C1 segment of cervical spinal cord (tissue), 14 donors: ENCODE data around the gene ZFP91.
"Not testable (repeated sequence)": the region's sequence is repeated elsewhere in the genome, so short reads cannot be mapped to it uniquely, and the experiment has no call there.

Experiments used
- DNase-seq, 14 donors: peaks; one replicate each; lab custom pipeline; 2025; lab: John Stamatoyannopoulos, UW

The ZFP91 gene

GRCh38 chr11:58578635-58579191 is at the start of gene ZFP91:
Gene ZFP91, plus strand, starts transcription at chr11:58579063. Its CDS starts 219 bp downstream, at chr11:58579282.
- DNase-seq = peak; percentile 70 to 98 (median 96)

GRCh38 chr11:58530236-58530635 is 48.6 kb upstream of the ZFP91 start:
- DNase-seq = no peak

DNA sequence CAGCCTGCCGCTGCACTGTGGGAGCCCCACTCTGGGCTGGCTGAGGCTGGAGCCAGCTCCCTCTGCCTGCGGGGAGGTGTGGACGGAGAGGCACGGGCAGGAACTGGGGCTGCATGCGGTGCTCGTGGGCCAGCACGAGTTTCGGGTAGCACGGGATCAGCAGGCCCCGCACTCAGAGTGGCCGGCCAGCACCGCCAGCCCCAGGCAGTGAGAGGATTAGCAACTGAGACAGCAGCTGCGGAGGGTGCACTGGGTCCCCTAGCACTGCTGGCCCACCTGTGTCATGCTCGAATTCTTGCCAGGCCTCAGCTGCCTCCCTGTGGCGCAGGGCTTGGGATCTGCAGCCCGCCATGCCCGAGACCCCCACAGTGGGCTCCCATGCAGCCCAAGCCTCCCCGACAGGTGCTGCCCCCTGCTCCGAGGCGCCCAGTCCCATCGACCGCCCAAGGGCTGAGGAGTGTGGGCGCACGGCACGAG is 47.0 kb upstream of the ZFP91 start:
- DNase-seq = no peak

GRCh38 chr11:58546841-58547240 is 32.0 kb upstream of the ZFP91 start:
- DNase-seq = no peak

DNA sequence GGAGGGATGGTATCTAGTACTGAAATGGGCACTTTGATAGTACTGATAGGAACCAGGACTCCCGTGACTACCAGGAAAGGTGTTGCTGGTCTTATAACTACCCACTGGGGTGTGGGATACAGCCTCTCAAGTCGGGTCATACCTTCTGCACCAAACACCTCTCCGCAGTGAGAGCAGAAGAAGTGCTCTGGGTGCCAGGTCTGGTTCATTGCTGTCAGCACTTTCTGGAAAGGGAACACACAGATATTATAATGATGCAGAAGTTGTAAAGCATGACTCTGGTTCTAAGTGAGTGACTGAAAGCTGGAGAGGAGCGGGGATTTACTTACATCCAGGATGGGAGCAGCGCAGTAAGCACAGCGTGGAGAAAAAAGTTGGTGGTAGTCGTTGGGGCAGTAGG is 29.2 kb upstream of the ZFP91 start:
- no peak for DNase-seq

- no peak for DNase-seq
These were observed 18.0 kb upstream of the ZFP91 start for GRCh38 chr11:58560842-58561241.

- DNase-seq = peak in 1 of 14 donors; percentile 22
These were observed 17.3 kb upstream of the ZFP91 start for GRCh38 chr11:58561394-58562098.

GRCh38 chr11:58562375-58562800 is 16.5 kb upstream of the ZFP91 start:
- DNase-seq = no peak

GRCh38 chr11:58564231-58564630 is 14.6 kb upstream of the ZFP91 start:
- no peak for DNase-seq

GRCh38 chr11:58567889-58568512 is 10.9 kb upstream of the ZFP91 start:
- DNase-seq = peak in 3 of 14 donors; percentile 15 to 32 (median 15)

- DNase-seq = not testable (repeated sequence)
These were observed 6.0 kb upstream of the ZFP91 start for GRCh38 chr11:58572906-58573305.

- DNase-seq = peak in 1 of 14 donors; percentile 1
These were observed 5.3 kb upstream of the ZFP91 start for GRCh38 chr11:58573451-58574104.

- no peak for DNase-seq
These were observed 4.0 kb upstream of the ZFP91 start for GRCh38 chr11:58574881-58575280.

DNA sequence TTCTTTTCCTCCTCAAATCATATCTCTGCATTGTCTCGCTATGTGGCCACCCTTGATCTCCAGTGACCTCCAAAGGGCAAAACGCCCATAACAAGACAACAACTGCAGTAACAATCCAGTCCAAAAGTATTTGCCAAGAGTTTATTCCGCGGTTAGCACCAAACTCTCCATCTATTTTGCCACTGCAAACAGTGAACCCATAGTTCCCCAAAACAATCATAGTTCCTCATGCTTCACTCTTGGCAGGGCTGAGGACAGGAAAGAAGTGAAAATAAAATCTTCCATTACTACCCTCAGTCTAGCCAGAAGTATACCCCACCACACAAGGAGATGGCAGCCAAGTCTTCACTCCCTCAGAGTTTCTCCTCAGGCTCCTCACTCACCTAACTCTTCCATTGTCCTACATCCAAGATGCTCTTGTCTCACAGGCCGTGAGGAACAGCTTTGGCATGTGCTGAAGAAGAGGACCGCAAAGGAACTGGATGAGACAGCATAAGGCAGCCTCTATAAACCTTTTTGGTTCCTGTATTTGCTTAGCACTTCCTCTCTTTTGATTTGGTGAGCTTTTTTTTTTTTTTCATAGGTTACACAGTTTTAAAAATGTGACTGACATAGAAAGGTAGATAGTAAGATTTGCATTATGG is 3.4 kb upstream of the ZFP91 start, which contains the start of gene LPXN:
Gene LPXN, minus strand, starts transcription at position 480 of the 644 bp plus-strand sequence. Its CDS starts 84 bp downstream, at position 396.
- DNase-seq = peak in 6 of 14 donors; percentile 10 to 68 (median 38)

- DNase-seq = peak in 2 of 14 donors; percentile 2 to 33
These were observed 1.9 kb upstream of the ZFP91 start for GRCh38 chr11:58576887-58577471.

- peak in 2 of 14 donors; percentile 59 to 67 for DNase-seq
These were observed 1.2 kb upstream of the ZFP91 start for GRCh38 chr11:58577555-58578135.

DNA sequence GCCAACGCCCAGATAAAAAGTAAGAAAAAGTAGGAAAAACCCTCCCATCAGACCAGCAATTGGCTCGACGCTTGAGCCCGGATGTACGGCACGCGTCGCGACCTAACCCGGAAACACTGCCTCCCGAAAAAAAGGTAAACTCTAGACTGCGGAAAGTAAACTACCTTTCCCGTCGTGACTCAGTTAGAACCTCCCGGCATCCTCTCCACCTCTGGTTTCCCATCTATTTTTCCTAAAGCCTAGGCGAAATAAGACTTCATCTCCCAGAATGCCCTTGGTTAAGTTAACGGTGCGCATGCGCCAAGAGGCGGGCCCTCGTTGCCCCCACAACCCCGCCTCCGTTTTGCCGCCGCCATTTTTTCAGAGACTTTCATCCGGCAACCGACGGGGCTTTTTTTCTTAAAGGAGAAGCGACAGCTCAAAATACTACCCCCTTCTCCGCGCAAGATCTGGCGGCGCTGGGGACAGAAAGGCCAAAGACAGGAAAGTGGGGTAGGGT is 678 bp upstream of the ZFP91 start:
- peak; percentile 68 to 99 (median 94) for DNase-seq

GRCh38 chr11:58579192-58580129 is 598 bp downstream of the ZFP91 start:
- DNase-seq = peak; percentile 45 to 95 (median 88)

- DNase-seq = peak in 1 of 14 donors; percentile 24
These were observed 1.4 kb downstream of the ZFP91 start for GRCh38 chr11:58580311-58580710.
